HG03280 (cell line): Measurements from ENCODE around the gene COG3.
"Not testable (repeated sequence)": the region's sequence is repeated elsewhere in the genome, so short reads cannot be mapped to it uniquely, and the experiment has no call there.

Source experiments
- ATAC-seq: cut with Tn5 transposase; IDR thresholded peaks from one replicate; pipeline ENCODE4 v1.9.1; 2021; ENCODE audit warnings: mild to moderate bottlenecking, moderate library complexity; ENCODE audit not compliant: unreplicated experiment

The COG3 gene, protein sequence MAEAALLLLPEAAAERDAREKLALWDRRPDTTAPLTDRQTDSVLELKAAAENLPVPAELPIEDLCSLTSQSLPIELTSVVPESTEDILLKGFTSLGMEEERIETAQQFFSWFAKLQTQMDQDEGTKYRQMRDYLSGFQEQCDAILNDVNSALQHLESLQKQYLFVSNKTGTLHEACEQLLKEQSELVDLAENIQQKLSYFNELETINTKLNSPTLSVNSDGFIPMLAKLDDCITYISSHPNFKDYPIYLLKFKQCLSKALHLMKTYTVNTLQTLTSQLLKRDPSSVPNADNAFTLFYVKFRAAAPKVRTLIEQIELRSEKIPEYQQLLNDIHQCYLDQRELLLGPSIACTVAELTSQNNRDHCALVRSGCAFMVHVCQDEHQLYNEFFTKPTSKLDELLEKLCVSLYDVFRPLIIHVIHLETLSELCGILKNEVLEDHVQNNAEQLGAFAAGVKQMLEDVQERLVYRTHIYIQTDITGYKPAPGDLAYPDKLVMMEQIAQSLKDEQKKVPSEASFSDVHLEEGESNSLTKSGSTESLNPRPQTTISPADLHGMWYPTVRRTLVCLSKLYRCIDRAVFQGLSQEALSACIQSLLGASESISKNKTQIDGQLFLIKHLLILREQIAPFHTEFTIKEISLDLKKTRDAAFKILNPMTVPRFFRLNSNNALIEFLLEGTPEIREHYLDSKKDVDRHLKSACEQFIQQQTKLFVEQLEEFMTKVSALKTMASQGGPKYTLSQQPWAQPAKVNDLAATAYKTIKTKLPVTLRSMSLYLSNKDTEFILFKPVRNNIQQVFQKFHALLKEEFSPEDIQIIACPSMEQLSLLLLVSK

DNA sequence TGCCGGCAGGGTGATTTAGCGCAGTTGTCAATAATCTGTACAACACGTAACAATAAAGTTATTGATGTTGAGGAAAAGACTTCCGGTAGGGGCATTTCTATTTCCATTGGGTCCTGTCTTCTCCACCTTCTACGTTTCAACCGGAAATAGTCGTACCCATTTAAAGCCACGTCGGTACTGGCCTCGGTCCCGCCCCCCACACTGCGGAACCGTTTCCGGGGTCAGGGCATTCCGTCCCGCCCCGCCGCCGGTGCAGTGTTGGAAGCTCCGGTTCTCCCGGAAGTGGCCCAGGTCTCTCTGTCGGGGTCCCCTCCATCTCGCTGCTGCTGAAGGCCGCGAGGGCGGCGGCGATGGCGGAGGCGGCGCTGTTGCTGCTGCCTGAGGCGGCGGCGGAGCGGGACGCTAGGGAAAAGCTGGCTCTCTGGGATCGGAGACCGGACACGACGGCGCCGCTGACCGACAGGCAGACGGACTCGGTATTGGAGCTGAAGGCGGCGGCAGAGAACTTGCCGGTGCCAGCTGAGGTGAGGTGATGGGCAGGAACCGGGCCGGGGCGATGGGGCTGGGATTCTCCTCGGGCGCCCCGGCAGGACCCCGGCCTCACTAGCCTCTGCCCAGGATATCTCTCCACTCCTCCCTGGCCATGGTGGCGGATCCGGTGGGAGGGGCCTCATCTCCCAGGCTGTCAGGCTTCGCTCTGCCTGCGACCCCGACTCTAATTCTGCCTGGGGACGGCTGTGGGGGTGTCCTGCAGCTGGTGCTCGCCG, at the start of gene COG3:
COG3 (plus strand) TSS at position 253 of the 767 bp plus-strand sequence; CDS start at position 351, 98 bp downstream.
- peak; percentile 93 for ATAC-seq

DNA sequence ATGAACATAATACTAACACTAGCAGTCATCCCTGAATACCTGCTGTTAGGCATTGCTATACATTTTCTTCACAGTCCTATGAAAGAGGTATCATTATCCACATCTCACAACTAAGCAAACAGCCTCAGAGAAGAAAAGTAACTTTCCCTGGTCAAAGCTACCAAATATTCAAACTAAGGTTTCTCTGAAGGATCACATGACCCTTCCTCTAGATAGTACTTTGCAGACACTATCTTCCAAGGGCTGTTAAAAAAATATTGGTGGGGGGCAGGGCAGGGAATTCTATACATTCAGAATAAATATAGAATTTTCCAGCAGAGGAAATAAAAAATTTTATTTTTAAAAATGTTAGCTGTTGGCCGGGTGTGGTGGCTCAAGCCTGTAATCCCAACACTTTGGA, 49.6 kb upstream of the COG3 start:
- no peak for ATAC-seq

DNA sequence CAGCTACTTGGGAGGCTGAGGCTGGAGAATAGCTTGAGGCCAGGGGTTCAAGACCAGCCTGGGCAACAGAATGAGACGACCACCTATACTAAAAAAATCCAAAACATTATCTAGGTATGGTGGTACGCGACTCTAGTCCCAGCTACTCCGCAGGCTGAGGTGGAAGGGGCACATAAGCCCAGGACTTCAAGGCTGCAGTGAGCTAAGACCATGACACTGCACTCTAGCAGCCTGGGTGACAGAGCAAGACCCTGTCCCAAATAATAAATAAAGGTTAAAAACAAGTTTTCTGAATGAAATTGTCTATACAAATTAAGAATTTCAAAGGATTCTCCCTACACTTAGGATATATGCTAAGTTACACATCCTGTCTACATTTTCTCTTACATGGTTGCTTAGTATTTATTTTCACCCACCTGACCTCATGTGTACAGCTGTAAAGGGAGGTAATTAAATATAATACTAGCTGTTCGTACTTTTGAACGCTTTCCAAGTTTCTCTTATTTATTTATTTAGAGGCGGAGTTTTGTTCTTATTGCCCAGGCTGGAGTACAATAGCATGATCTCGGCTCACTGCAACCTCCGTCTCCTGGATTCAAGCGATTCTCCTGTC, 48.1 kb upstream of the COG3 start:
- no peak for ATAC-seq

DNA sequence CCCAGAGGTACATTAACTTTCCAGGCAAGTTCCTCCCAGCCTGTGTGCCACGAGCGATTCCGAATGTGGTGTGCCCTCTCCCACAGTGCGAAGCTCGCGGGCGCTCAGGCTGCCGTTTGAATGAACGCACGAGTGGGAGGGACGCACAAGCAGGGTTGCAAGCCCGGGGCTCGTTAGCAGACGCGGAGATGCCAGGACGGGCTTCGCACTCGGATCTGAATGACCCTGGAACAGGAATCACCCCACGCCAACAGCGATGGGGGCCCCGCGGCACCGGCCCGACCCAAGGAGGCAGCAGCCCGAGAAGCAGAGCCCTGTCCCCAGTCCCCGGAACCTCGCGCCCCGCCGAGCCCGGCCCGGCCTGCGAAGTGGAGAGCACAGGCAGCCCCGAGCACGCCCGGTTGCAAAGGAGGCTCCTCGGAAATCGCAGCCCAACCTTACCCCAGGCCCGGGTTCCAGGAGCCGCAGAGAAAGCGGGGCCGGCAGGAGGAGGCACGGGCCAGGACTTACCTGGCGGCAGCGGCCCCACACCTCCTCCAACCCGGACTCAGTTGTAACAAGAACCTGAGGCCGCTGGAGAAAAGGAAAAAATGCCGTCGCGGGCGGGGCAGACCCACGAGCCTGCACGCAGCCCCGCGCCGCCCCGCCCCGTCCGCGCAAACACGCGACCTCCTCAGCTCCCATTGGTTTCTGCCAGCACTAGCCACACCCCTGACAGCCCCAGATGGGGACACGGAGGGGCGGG, 46.8 kb upstream of the COG3 start, which contains the start of gene SLC25A30:
SLC25A30 (minus strand) TSS at position 584 of the 745 bp plus-strand sequence. CDS start 6,948 bp downstream, outside the sequence.
- peak; percentile 89 for ATAC-seq

DNA sequence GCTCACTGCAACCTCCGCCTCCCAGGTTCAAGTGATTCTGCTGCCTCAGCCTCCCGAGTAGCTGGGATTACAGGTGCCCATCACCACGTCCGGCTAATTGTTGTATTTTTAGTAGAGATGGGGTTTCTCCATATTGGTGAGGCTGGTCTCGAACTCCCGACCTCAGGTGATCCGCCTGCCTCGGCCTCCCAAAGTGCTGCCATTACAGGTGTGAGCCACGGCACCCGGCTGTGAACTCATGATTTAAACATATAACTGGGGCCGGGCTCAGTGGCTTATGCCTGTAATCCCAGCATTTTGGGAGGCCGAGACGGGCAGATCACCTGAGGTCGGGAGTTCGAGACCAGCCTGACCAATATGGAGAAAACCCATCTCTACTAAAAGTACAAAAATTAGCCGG, 45.4 kb upstream of the COG3 start:
- not testable (repeated sequence) for ATAC-seq

DNA sequence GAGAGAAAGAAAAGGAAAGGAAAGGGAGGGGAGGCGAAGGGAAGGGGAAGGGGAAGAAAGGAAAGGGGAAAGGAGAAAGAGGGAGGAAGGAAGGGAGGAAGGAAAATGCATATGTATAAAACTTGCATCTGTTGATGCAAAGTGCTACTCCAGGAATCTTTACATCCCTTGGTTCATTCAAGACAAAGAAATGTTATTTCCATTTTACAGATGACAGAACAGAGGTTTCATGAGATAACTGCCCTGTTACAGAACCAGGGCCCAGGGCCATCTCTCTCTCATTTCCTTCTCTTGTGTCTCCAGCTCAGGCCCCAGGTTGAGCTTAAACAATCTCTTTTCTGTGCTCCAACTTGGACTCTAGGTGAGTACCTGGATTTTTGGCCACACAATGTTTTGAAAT, 44.8 kb upstream of the COG3 start:
- ATAC-seq, result no peak

DNA sequence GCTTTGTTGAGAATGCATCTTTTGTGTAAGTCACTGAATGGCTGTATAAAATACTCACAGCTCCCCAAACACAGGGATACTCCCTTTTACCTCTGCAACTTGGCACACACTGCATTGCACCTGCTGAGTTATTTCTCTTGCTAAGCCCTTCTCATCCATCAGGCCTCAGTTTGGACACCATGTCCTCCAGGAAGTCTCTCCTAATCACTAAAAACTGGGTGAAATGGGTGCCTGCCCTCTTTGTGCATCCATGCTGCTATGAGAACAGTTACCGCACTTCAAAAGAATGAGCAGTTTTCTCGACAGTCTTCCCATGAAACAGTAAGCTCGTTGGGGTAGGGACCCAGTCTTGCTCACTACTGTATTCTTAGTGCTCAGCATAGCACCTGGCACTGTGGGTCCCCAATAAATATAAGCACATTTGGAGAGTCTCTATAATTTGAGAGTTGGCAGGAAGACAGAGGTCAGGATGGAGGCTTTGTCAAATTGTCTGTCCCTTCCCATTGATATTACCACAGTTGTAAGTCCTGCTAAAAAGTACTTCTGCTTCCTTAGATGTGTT, 41.9 kb upstream of the COG3 start:
- ATAC-seq, result no peak

DNA sequence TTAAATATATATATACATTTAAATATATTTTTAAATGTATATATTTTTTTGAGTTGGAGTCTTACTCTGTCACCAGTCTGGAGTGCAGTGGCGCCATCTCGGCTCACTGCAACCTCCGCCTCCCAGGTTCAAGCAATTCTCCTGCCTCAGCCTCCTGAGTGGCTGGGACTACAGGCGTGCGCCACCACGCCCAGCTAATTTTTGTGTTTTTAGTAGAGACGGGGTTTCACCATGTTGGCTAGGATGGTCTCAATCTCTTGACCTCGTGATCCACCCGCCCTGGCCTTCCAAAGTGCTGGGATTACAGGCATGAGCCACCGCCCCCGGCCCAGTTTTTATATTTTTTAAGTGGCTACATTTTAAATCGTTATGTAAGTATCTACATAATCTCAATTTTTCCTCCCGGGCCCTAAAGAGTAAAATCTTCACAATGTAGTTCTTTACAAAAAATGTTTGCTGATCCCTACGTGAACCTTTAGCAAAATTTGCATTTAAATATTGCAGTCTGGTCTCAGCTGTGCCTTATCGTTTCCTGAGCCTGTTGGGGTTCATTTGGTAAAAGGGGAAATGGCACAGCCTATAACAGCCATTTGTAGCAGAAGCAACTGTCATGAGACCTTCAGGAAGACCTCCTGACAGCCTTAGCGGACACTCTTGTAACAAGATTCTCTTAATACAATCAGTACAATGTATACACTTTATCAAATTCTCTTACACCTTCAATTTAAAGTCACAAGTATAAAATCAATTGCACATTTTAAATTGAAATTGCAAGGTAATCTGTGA, 38.5 kb upstream of the COG3 start:
- ATAC-seq, result not testable (repeated sequence)

DNA sequence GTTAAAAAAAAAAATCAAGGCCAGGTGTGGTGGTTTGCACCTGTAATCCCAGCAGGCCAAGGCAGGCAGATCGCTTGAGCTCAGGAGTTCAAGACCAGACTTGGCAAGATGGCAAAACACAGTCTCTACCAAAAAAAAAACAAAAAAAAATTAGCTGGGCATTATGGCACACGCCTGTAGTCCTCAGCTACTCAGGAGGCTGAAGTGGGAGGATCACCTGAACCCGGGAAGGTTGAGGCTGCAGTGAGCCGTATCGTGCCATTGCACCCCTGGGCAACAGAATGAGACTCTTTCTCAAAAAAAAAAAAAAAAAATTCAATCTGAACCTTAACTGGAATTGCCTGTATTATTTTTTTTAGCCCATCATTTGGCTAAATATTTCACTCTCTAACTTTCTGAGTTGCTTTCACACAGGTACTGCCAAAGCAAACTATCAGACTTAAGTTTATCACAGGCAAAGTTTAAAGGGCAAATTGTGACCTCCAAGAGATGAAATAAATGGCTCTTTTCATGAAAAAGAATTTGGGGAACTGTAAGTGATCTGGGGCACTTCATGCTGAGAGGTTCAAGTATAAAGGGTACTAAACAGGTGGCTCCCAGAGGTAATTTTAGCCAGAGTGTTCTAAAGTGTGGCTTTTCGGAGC, 31.9 kb upstream of the COG3 start:
- ATAC-seq, result no peak

DNA sequence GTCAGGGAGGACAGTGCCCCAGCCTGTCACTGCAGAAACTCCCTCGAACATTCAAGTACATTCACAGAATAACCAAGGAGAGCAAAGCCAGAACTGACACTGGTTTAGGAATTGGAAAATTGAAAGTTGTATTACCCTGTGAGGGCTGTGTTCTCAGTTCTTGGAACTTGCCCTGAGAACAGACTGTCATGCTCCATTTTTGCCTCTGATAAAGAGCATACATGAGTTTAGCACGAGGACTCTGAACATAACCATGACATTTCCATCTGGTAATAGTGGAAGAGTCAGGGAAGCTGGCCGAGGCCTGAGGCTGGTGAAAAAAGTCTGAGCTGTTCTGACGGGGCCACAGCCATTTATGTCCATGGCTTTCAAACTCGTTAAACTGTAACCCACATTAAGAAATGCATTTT, 31.4 kb upstream of the COG3 start:
- no peak for ATAC-seq

DNA sequence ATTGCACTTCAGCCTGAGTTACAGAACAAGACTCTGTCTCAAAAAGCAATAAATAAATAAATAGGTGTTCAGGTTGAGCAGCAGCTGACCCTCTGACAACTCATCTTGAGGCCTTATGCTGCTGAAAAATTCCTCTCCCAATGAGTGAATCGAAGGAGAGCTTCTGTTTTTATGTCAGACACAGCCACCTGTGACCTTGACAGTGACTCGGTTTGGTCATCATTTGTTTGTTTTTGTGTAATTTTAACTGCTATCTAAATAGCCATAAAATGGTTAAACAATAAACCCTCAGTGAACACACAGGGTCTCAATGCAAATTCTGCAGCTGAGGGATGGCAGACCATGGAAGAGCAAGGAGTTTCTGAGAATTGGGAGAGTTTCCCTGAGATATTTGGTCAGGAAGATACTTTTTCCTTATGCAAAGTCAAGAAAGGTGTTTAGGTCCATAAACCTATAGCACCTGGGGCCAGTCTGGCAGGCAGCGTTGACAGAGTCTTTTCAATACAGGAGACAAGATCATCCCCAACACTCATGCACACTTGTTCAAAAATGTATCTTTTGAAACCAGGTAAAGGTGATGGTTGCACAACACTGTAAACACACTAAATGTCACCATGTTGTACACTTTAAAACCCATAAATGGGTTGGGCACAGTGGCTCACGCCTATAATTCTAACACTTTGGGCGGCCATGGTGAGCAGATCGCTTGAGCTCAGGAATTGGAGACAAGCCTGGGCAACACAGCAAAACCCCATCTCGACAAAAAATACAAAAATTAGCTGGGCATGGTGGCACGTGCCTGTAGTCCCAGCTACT, 30.0 kb upstream of the COG3 start:
- ATAC-seq, result no peak

DNA sequence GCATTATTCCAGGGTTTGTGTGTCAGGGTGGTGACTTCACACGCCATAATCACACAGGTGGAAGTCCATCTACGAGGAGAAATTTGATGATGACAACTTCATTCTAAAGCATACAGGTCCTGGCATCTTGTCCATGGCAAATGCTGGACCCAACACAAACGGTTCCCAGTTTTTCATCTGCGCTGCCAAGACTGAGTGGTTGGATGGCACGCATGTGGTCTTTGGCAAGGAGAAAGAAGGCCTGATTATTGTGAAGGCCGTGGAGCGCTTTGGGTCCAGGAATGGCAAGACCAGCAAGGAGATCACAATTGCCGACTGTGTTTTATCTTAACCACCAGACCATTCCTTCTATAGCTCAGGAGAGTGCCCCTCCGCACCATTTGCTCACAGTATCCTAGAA, 28.4 kb upstream of the COG3 start:
- no peak for ATAC-seq

DNA sequence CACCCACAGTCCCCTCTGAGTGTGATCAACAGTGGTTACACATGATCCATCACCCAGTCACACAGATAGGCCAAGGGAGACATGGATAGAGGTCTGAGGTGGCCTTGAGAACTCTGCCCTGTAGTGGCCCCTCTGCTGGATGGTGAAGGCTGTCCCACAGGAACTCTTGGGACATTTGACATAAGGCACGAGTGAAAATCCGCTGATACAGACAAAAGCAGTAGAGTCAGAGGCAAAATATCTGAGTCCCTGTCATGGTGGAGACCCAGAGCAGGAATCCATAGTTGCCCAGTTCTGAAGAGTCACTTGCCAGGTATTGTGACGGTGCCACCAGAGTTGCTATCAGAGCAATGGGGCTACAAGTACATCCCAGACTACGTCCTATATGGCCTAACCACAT, 27.8 kb upstream of the COG3 start:
- ATAC-seq, result no peak

DNA sequence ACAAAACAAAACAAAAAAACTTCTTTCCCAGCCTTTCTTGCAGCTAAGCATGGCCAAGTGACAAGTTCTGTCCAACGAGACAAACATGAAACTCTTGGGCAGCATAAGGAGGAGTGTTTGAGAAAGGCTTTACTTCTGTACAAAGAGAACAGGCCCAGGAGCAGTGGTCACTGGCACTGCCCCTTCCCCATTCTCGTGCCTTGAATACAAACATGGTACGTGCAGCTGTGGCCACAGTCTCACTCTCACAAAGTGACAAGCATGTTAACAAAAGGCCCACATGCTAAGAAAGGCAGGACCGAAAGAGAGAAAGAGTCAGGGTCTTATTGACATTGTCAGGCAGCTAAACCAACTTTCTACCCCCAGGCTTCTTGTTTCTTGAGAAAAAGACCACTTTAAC, 26.8 kb upstream of the COG3 start:
- no peak for ATAC-seq

DNA sequence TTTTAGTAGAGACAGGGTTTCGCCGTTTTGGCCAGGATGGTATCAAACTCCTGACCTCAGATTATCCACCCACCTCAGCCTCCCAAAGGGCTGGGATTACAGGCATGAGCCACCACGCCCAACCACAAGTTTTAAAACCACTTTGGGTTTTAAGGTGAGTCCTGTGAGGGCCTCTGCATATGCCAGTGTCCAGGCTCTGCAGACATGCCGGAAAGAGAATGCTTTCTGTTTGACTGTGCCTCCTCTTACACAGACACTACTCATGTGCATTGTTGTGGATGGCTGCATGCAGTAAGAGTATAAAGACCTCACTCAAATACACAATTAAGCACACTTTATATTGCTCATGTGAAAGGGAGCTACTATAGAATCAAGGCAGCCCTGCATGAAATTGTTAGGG, 25.7 kb upstream of the COG3 start:
- no peak for ATAC-seq

DNA sequence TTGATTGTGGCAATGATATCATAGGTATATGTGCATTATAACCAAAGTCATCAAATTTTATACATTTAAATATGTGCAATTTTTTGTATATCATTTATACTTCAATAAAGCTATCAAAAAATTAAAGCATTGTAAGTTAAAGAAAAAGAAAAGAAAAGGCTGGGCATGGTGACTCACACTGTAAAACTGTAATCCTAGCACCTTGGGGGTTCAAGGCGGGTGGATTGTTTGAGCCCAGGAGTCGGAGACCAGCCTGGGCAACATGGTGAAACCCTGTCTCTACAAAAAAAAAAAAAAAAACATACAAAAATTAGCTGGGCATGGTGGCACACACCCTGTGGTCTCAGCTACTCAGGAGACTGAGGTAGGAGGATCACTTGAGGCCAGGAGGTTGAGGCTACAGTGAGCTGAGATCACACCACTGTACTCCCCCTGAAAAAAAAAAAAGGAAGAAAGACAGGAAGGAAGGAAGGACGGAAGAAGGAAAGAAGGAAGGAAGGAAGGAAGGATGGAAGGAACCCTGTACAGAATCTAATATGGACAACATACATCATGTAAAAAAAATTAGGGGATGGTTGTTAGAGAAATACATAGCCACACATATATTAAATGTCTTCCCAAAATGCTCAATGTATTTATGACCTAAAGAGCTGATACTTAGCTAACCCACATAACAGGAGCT, 24.8 kb upstream of the COG3 start:
- no peak for ATAC-seq

DNA sequence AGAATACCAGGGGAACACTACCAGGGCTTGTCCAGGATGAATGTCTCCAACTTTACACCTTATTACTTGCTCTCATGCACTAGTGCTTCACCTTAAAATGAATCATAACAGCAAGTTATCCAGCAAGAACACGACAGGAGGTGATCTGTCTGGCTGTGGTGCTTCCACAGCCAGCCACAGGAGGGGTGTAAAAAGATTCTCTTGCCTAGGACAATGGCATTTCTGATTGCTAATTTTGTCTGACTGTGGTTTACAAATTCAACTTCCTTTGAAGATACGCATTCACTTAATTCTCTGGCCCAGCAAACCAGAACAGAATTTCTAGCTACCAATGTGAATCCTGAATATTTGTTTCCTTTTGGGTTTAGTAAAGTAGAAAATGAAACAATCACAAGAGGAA, 23.1 kb upstream of the COG3 start:
- no peak for ATAC-seq
